Fibroblast of mammary gland (primary cell): ENCODE measurements around the gene PTGFRN.

Source experiments
- DNase-seq: peaks from one replicate; pipeline ENCODE4 v3.0.0-alpha.2; 2010; ENCODE audit warnings: low read depth
- H3K4me3 ChIP-seq: 2 replicates; pipeline ENCODE4 v1.5.1; 2011; ENCODE audit warnings: low read depth, mild to moderate bottlenecking, low read length, moderate library complexity; ENCODE audit not compliant: control insufficient read depth
- CTCF ChIP-seq: conservative IDR thresholded peaks from 2 replicates; pipeline ENCODE4 v1.5.1; 2011; ENCODE audit warnings: low read depth, low read length, inconsistent platforms; ENCODE audit not compliant: control insufficient read depth, insufficient read depth

PTGFRN gene

GRCh38 chr1:116915086-116915661 is 5.5 kb downstream of the PTGFRN start:
- DNase-seq, result no peak
- TF ChIP-seq CTCF, result no peak
- no peak overlapping the region for H3K4me3 ChIP-seq

GRCh38 chr1:116916002-116916401 is 6.3 kb downstream of the PTGFRN start:
- TF ChIP-seq CTCF, result no peak
- no peak overlapping the region for H3K4me3 ChIP-seq
- no peak for DNase-seq

GRCh38 chr1:116916533-116917445 is 7.1 kb downstream of the PTGFRN start:
- TF ChIP-seq CTCF, result no peak
- no peak for DNase-seq

GRCh38 chr1:116918714-116919357 is 9.1 kb downstream of the PTGFRN start:
- TF ChIP-seq CTCF, result no peak
- H3K4me3 ChIP-seq, result no peak overlapping the region
- no peak for DNase-seq

More at GRCh38 chr1:116916533-116917445, 7.1 kb downstream of the PTGFRN start:
- H3K4me3 ChIP-seq, result no peak overlapping the region

- no peak for DNase-seq
- H3K4me3 ChIP-seq, result no peak overlapping the region
- TF ChIP-seq CTCF, result no peak
Observed at GRCh38 chr1:116919802-116920201, 10.1 kb downstream of the PTGFRN start.

- TF ChIP-seq CTCF, result no peak
- no peak overlapping the region for H3K4me3 ChIP-seq
- peak; percentile 43 for DNase-seq
Observed at GRCh38 chr1:116920211-116920610, 10.5 kb downstream of the PTGFRN start.
